Neural cell (in vitro differentiated cells): ENCODE measurements around the gene TUBA4B. TPM values are rescaled to one million over a fixed set of nuclear protein-coding genes. Genes with fewer than 3 reads are reported as not detected.

Experiments used
- H2AFZ ChIP-seq: fragments of 200-600, 300-800 bp; sonication (generic), shearing (Covaris generic); 2 replicates; pipeline ENCODE4 v1.6.0; 2014; ENCODE audit warnings: low read depth, mild to moderate bottlenecking, antibody characterized with exemption, low read length, moderate library complexity
- H3F3A ChIP-seq: fragments of 200-600 bp; shearing (Covaris generic); 2 replicates; pipeline ENCODE4 v1.6.1; 2016; ENCODE audit warnings: mild to moderate bottlenecking, moderate library complexity, mixed read lengths, antibody characterized with exemption, low read length; ENCODE audit not compliant: insufficient read depth, poor library complexity, severe bottlenecking
- H3K27ac ChIP-seq: fragments of 200-600, 300-800 bp; sonication (generic), shearing (Covaris generic); 2 replicates; pipeline ENCODE4 v1.5.1; 2014; ENCODE audit warnings: mild to moderate bottlenecking, low read length, moderate library complexity
- H3K27me3 ChIP-seq: fragments of 300-800, 200-600 bp; sonication (generic), shearing (Covaris generic); 2 replicates; pipeline ENCODE4 v1.6.0; 2014; ENCODE audit warnings: mild to moderate bottlenecking, low read depth, low read length, moderate library complexity; ENCODE audit not compliant: insufficient read depth
- H3K36me3 ChIP-seq: fragments of 300-800, 200-600 bp; sonication (generic), shearing (Covaris generic); 2 replicates; pipeline ENCODE4 v1.5.1; 2014; ENCODE audit warnings: mild to moderate bottlenecking, antibody characterized with exemption, low read length, moderate library complexity; ENCODE audit not compliant: insufficient read depth
- H3K4me2 ChIP-seq: fragments of 300-800, 200-600 bp; sonication (generic), shearing (Covaris generic); 2 replicates; pipeline ENCODE4 v1.6.0; 2014; ENCODE audit warnings: mild to moderate bottlenecking, low read length
- H3K4me3 ChIP-seq: fragments of 300-800, 200-600 bp; sonication (generic), shearing (Covaris generic); 2 replicates; pipeline ENCODE4 v1.5.1; 2014; ENCODE audit warnings: mild to moderate bottlenecking, low read length, moderate library complexity
- H3K79me2 ChIP-seq: fragments of 200-600 bp; shearing (Covaris generic); replicated peaks from 2 replicates; pipeline ENCODE4 v1.6.0; 2014; ENCODE audit warnings: mild to moderate bottlenecking, low read length, moderate library complexity; ENCODE audit not compliant: insufficient read depth
- H3K9ac ChIP-seq: fragments of 300-800, 200-600 bp; sonication (generic), shearing (Covaris generic); 2 replicates; pipeline ENCODE4 v1.6.1; 2016; ENCODE audit warnings: mild to moderate bottlenecking, low read length, mixed read lengths
- H3K9me2 ChIP-seq: fragments of 200-600 bp; shearing (Covaris generic); 2 replicates; pipeline ENCODE4 v1.6.1; 2016; ENCODE audit warnings: mild to moderate bottlenecking, low read length, mixed read lengths; ENCODE audit not compliant: insufficient read depth
- H3K9me3 ChIP-seq: fragments of 200-600, 300-800 bp; sonication (generic), shearing (Covaris generic); 2 replicates; pipeline ENCODE4 v1.6.1; 2016; ENCODE audit warnings: mild to moderate bottlenecking, mixed run types, low read length, moderate library complexity, mixed read lengths
- H4K20me1 ChIP-seq: fragments of 200-600 bp; shearing (Covaris generic); 2 replicates; pipeline ENCODE4 v1.6.1; 2016; ENCODE audit warnings: mild to moderate bottlenecking, mixed run types; ENCODE audit not compliant: insufficient read depth
- CTCF ChIP-seq: fragments of 450-650 bp; IDR thresholded peaks from 2 replicates; pipeline ENCODE4 v1.5.1; 2014; ENCODE audit warnings: antibody characterized with exemption, mild to moderate bottlenecking, moderate library complexity; ENCODE audit not compliant: poor library complexity, severe bottlenecking
- EP300 ChIP-seq: fragments of 450-650 bp; conservative IDR thresholded peaks from 2 replicates; pipeline ENCODE4 v1.6.1; 2014; ENCODE audit warnings: antibody characterized with exemption, mild to moderate bottlenecking, moderate library complexity; ENCODE audit not compliant: poor library complexity, severe bottlenecking
- EZH2 ChIP-seq: fragments of 200-600, 300-800 bp; shearing (Covaris generic), sonication (generic); IDR thresholded peaks from 2 replicates; pipeline ENCODE4 v1.6.1; 2014; ENCODE audit warnings: antibody characterized with exemption, low read length, borderline replicate concordance, mild to moderate bottlenecking; ENCODE audit not compliant: insufficient read depth, poor library complexity, severe bottlenecking
- MXI1 ChIP-seq: fragments of 450-650 bp; conservative IDR thresholded peaks from 2 replicates; pipeline ENCODE4 v1.6.1; 2014; ENCODE audit warnings: antibody characterized with exemption, mild to moderate bottlenecking; ENCODE audit not compliant: poor library complexity, severe bottlenecking
- POLR2AphosphoS5 ChIP-seq: IDR thresholded peaks from 2 replicates; pipeline ENCODE4 v1.6.1; 2012
- RAD21 ChIP-seq: fragments of 450-650 bp; conservative IDR thresholded peaks from 2 replicates; pipeline ENCODE4 v1.6.1; 2014; ENCODE audit warnings: antibody characterized with exemption, mild to moderate bottlenecking, moderate library complexity
- REST ChIP-seq: IDR thresholded peaks from 2 replicates; pipeline ENCODE4 v1.6.1; 2012; ENCODE audit warnings: borderline replicate concordance
- SMC3 ChIP-seq: fragments of 450-650 bp; conservative IDR thresholded peaks from 2 replicates; pipeline ENCODE4 v1.6.1; 2014; ENCODE audit warnings: antibody characterized with exemption, mild to moderate bottlenecking, moderate library complexity; ENCODE audit not compliant: poor library complexity
- TAF1 ChIP-seq: IDR thresholded peaks from 2 replicates; pipeline ENCODE4 v1.6.1; 2012; ENCODE audit warnings: low read depth
- polyA plus RNA-seq: library from polyadenylated mRNA; depleted of rRNA; stranded (reverse); fragments of >200 nt; gene quantifications from 2 replicates; pipeline ENCODE4 v1.2.3, GENCODE V29; 2014

TUBA4B gene
- polyA plus RNA-seq, 1 donor from 2014 or later = not detected

- H3K36me3 ChIP-seq = no peaks in the 10 kb centered on the region
- no peak for TF ChIP-seq POLR2AphosphoS5
- no peak for TF ChIP-seq EZH2
- TF ChIP-seq EP300 = no peak
- no peak for TF ChIP-seq REST
- no peak for TF ChIP-seq RAD21
- no peak for TF ChIP-seq TAF1
- no peak for TF ChIP-seq MXI1
- no peak for TF ChIP-seq CTCF
- TF ChIP-seq SMC3 = no peak
- no peaks in the 10 kb centered on the region for H4K20me1 ChIP-seq
- no peaks in the 10 kb centered on the region for H3K9me2 ChIP-seq
- peak overlapping the region; percentile 95 for H3K4me2 ChIP-seq
- H3K27me3 ChIP-seq = no peaks in the 10 kb centered on the region
- H3K9me3 ChIP-seq = no peaks in the 10 kb centered on the region
- H3K79me2 ChIP-seq = peaks cover 17% of the 10 kb centered on the region
- H3F3A ChIP-seq = peaks cover 6% of the 10 kb centered on the region
- H3K27ac ChIP-seq = peak overlapping the region; percentile 96
- peak overlapping the region; percentile 78 for H3K4me3 ChIP-seq
- H2AFZ ChIP-seq = peak overlapping the region; percentile 41
- H3K9ac ChIP-seq = peak overlapping the region; percentile 93
Measured at GRCh38 chr2:219228041-219228910, 24.8 kb upstream of the TUBA4B start.

GRCh38 chr2:219228911-219229304 lies 24.1 kb upstream of the TUBA4B start:
- H3K9ac ChIP-seq = peak overlapping the region; percentile 93
- H3K79me2 ChIP-seq = peaks cover 17% of the 10 kb centered on the region
- no peaks in the 10 kb centered on the region for H3K9me2 ChIP-seq
- peak overlapping the region; percentile 96 for H3K27ac ChIP-seq
- peaks cover 6% of the 10 kb centered on the region for H3F3A ChIP-seq
- H3K27me3 ChIP-seq = no peaks in the 10 kb centered on the region
- H3K4me2 ChIP-seq = peak overlapping the region; percentile 95
- H3K36me3 ChIP-seq = no peaks in the 10 kb centered on the region
- H3K9me3 ChIP-seq = no peaks in the 10 kb centered on the region
- H3K4me3 ChIP-seq = peak overlapping the region; percentile 78
- H4K20me1 ChIP-seq = no peaks in the 10 kb centered on the region
- TF ChIP-seq POLR2AphosphoS5 = no peak
- TF ChIP-seq CTCF = no peak
- TF ChIP-seq TAF1 = peak; percentile 48
- TF ChIP-seq REST = no peak
- peak overlapping the region; percentile 41 for H2AFZ ChIP-seq
